NCI-H1930 (cell line): ENCODE data around the gene CDC42BPG.
A peak's percentile ranks its signal among the peaks of the same experiment; 100 is the strongest.

Experiments used
- DNase-seq, 2 experiments: peaks; one replicate each; lab custom pipeline; 2025; lab: John Stamatoyannopoulos, UW

CDC42BPG gene

GRCh38 chr11:64879244-64879900 is 34.9 kb upstream of the CDC42BPG start:
- no peak for DNase-seq

- DNase-seq, result peak; percentile 98 to 99
Measured at GRCh38 chr11:64878494-64879243, 34.2 kb upstream of the CDC42BPG start, which contains the start of gene EHD1. Gene EHD1 (minus strand): TSS chr11:64878621. CDS start chr11:64878464, 157 bp downstream.

- peak in 1 of 2 experiments; percentile 67 for DNase-seq
Measured at GRCh38 chr11:64878223-64878493, 33.7 kb upstream of the CDC42BPG start.

GRCh38 chr11:64877390-64878222 is 33.2 kb upstream of the CDC42BPG start:
- no peak for DNase-seq

- no peak for DNase-seq
Measured at GRCh38 chr11:64876835-64877341, 32.4 kb upstream of the CDC42BPG start.

- DNase-seq, result no peak
Measured at GRCh38 chr11:64876229-64876750, 31.8 kb upstream of the CDC42BPG start.

- no peak for DNase-seq
Measured at GRCh38 chr11:64875369-64876228, 31.1 kb upstream of the CDC42BPG start.

- no peak for DNase-seq
Measured at GRCh38 chr11:64874308-64875240, 30.1 kb upstream of the CDC42BPG start.

- no peak for DNase-seq
Measured at GRCh38 chr11:64872790-64873488, 28.5 kb upstream of the CDC42BPG start.

- no peak for DNase-seq
Measured at GRCh38 chr11:64871492-64871891, 27.0 kb upstream of the CDC42BPG start.

GRCh38 chr11:64870893-64871466 is 26.5 kb upstream of the CDC42BPG start:
- no peak for DNase-seq

- no peak for DNase-seq
Measured at GRCh38 chr11:64870176-64870892, 25.9 kb upstream of the CDC42BPG start.

- DNase-seq, result no peak
Measured at GRCh38 chr11:64869571-64870175, 25.2 kb upstream of the CDC42BPG start.

- DNase-seq, result no peak
Measured at GRCh38 chr11:64868904-64869570, 24.6 kb upstream of the CDC42BPG start.

GRCh38 chr11:64867748-64868462 is 23.5 kb upstream of the CDC42BPG start:
- no peak for DNase-seq

- no peak for DNase-seq
Measured at GRCh38 chr11:64866173-64866491, 21.7 kb upstream of the CDC42BPG start.
